Measurements from ENCODE around the gene YTHDC2. TPM values are rescaled to one million over a fixed set of nuclear protein-coding genes. Genes with fewer than 3 reads are reported as not detected.

Gene YTHDC2
- total and polyA plus RNA-seq, 3 donors from 2014 or later, result 29.1 to 44.3 (median 34.3) TPM

GRCh38 chr5:113632996-113633395 lies 119.5 kb downstream of the YTHDC2 start:
- Histone ChIP-seq H3K9me3 (peaks cover under 1% of the 10 kb centered on the region), H3K4me1 (no peaks in the 10 kb centered on the region), H3K36me3 (ENCODE audit: low read depth, missing control alignments) (no peaks in the 10 kb centered on the region), H3K27ac (no peak overlapping the region), H3K4me3 (no peak overlapping the region), H3K27me3 (no peaks in the 10 kb centered on the region)
- DNase-seq, result no peak
- intact Hi-C loops (cut with DNase I; ENCODE audit: low total_unique reads), result no loop called here
- TF ChIP-seq POLR2A (IDR thresholded peaks at IDR 0.05) (no peak), CTCF (IDR thresholded peaks at IDR 0.05) (no peak)

DNA sequence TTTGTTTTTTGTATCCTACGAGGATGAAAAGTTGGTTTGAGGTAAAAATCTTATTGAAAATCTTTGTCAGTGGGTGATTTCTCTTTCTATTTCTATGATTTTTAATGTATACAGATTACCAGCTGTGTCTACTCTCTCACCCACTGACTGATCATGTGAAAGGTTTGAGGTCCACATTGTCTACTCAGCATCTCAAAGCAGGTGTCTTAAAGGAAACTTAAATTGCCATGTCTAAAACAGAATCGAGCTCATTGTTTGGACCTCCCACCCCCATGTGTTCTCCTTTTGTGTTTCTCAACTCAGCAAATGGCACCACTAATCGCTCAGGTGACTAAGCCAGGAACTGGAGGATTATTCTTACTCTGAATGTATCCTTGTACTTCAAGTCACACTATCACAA lies 121.5 kb downstream of the YTHDC2 start:
- 89 to 91% methylated on average over 3 of the region's 3 CpGs for WGBS, 2 donors
- no peaks in the 10 kb centered on the region for H3K27me3 ChIP-seq
- H3K27ac ChIP-seq, result no peak overlapping the region
- TF ChIP-seq CTCF (IDR thresholded peaks at IDR 0.05) (no peak), POLR2A (IDR thresholded peaks at IDR 0.05) (no peak)
- peaks cover 3% of the 10 kb centered on the region for H3K9me3 ChIP-seq
- H3K36me3 ChIP-seq (ENCODE audit: low read depth, missing control alignments), result no peaks in the 10 kb centered on the region
- H3K4me3 ChIP-seq, result no peak overlapping the region
- no peaks in the 10 kb centered on the region for H3K4me1 ChIP-seq
- intact Hi-C loops (cut with DNase I; ENCODE audit: low total_unique reads), result no loop called here
- no peak for DNase-seq

DNA sequence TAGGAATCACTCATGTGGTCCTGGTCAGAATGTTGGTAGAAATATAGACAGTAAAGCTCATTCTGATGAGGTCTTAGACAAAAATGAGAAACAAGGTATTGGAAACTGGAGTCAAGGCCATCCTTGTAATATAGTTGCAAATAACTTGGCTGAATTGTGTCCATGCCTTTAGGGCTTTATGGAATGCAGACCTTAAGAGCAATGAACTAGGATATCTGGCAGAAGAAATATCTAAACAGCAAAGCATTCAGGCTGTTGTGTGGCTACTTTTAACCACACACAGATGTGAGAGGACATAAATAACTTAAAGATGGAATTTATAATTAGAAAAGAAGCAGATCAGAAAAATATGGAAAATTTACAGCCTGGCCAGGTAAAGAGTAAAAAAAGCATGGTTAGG lies 128.2 kb downstream of the YTHDC2 start:
- TF ChIP-seq CTCF (IDR thresholded peaks at IDR 0.05) (no peak), POLR2A (IDR thresholded peaks at IDR 0.05) (no peak)

More for the DNA sequence above, 128.2 kb downstream of the YTHDC2 start:
- peaks cover 3% of the 10 kb centered on the region for H3K9me3 ChIP-seq
- H3K4me3 ChIP-seq, result no peak overlapping the region
- intact Hi-C loops (cut with DNase I; ENCODE audit: low total_unique reads), result no loop called here
- DNase-seq, result no peak
- no peaks in the 10 kb centered on the region for H3K36me3 ChIP-seq (ENCODE audit: low read depth, missing control alignments)
- no peak overlapping the region for H3K27ac ChIP-seq
- H3K4me1 ChIP-seq, result no peaks in the 10 kb centered on the region
- no peaks in the 10 kb centered on the region for H3K27me3 ChIP-seq

Small RNA genes lying within 50 kb of the gene (small RNA-seq; reads per million reads assigned to genes)
- 0 reads per million in 2 donors for gene RNU4ATAC13P

Other genes with a start within 250 kb of the YTHDC2 start
- gene TSSK1B, start 78.7 kb upstream of the YTHDC2 start, total RNA-seq, result 10 to 100 TPM; 26.1 to 68.7 TPM
- gene TSSK1B, start 78.7 kb upstream of the YTHDC2 start, polyA plus RNA-seq (ENCODE audit: insufficient read depth, low read depth, low replicate concordance), result 95.7 TPM
- gene MCC, start 25.2 kb upstream of the YTHDC2 start, total RNA-seq, result 10 to 100 TPM; 21.4 to 23.7 TPM
- 7.1 TPM for gene MCC, start 25.2 kb upstream of the YTHDC2 start, polyA plus RNA-seq (ENCODE audit: insufficient read depth, low read depth, low replicate concordance)